Measurements from ENCODE around the gene COL8A1. TPM values are rescaled to one million over a fixed set of nuclear protein-coding genes. Genes with fewer than 3 reads are reported as not detected.
"Not testable (repeated sequence)": the region's sequence is repeated elsewhere in the genome, so short reads cannot be mapped to it uniquely, and the experiment has no call there.

Gene COL8A1
- total RNA-seq, 1 donor from 2014 or later, result 241 TPM

GRCh38 chr3:99708207-99708745 lies 69.9 kb downstream of the COL8A1 start:
- no peak for DNase-seq (ENCODE audit: low read depth)

GRCh38 chr3:99709686-99710085 lies 71.3 kb downstream of the COL8A1 start:
- no peak for DNase-seq (ENCODE audit: low read depth)

GRCh38 chr3:99710094-99710493 lies 71.7 kb downstream of the COL8A1 start:
- no peak for DNase-seq (ENCODE audit: low read depth)

- no peak for DNase-seq (ENCODE audit: low read depth)
Measured at GRCh38 chr3:99711351-99711750, 73.0 kb downstream of the COL8A1 start.

- no peak for DNase-seq (ENCODE audit: low read depth)
Measured at GRCh38 chr3:99712291-99712954, 74.0 kb downstream of the COL8A1 start.

- no peak for DNase-seq (ENCODE audit: low read depth)
Measured at GRCh38 chr3:99713440-99713839, 75.0 kb downstream of the COL8A1 start.

- DNase-seq (ENCODE audit: low read depth), result peak; percentile 50
Measured at GRCh38 chr3:99714146-99714545, 75.8 kb downstream of the COL8A1 start.

- no peak for DNase-seq (ENCODE audit: low read depth)
Measured at GRCh38 chr3:99714575-99714974, 76.2 kb downstream of the COL8A1 start.

- DNase-seq (ENCODE audit: low read depth), result no peak
Measured at GRCh38 chr3:99716463-99716995, 78.1 kb downstream of the COL8A1 start.

- peak; percentile 58 for DNase-seq (ENCODE audit: low read depth)
Measured at GRCh38 chr3:99720985-99721632, 82.7 kb downstream of the COL8A1 start.

GRCh38 chr3:99721633-99722007 lies 83.2 kb downstream of the COL8A1 start:
- DNase-seq (ENCODE audit: low read depth), result peak; percentile 70

- DNase-seq (ENCODE audit: low read depth), result no peak
Measured at GRCh38 chr3:99724276-99724675, 85.9 kb downstream of the COL8A1 start.

- DNase-seq (ENCODE audit: low read depth), result no peak
Measured at GRCh38 chr3:99730870-99731269, 92.5 kb downstream of the COL8A1 start.

GRCh38 chr3:99731499-99731898 lies 93.1 kb downstream of the COL8A1 start:
- no peak for DNase-seq (ENCODE audit: low read depth)

GRCh38 chr3:99740371-99740770 lies 102.0 kb downstream of the COL8A1 start:
- not testable (repeated sequence) for DNase-seq (ENCODE audit: low read depth)

- no peak for DNase-seq (ENCODE audit: low read depth)
Measured at GRCh38 chr3:99741588-99741987, 103.2 kb downstream of the COL8A1 start.

GRCh38 chr3:99747915-99748314 lies 109.5 kb downstream of the COL8A1 start:
- DNase-seq (ENCODE audit: low read depth), result peak; percentile 64

- peak; percentile 87 for DNase-seq (ENCODE audit: low read depth)
Measured at GRCh38 chr3:99751649-99752048, 113.3 kb downstream of the COL8A1 start.

GRCh38 chr3:99753268-99753975 lies 115.0 kb downstream of the COL8A1 start:
- DNase-seq (ENCODE audit: low read depth), result peak; percentile 74

- no peak for DNase-seq (ENCODE audit: low read depth)
Measured at GRCh38 chr3:99755831-99756230, 117.4 kb downstream of the COL8A1 start.

- no peak for DNase-seq (ENCODE audit: low read depth)
Measured at GRCh38 chr3:99757966-99758365, 119.6 kb downstream of the COL8A1 start.

GRCh38 chr3:99758502-99759177 lies 120.2 kb downstream of the COL8A1 start:
- DNase-seq (ENCODE audit: low read depth), result no peak
